Endodermal cell (in vitro differentiated cells): ENCODE data around the gene PALLD. TPM values are rescaled to one million over a fixed set of nuclear protein-coding genes. Genes with fewer than 3 reads are reported as not detected.

Source experiments
- DNase-seq: peaks from one replicate; pipeline ENCODE4 v3.0.0-alpha.2; 2017
- H3K27ac ChIP-seq: 2 replicates; pipeline ENCODE4 v1.5.1; 2013; ENCODE audit warnings: mild to moderate bottlenecking, low read depth, low read length, moderate library complexity
- H3K27me3 ChIP-seq: 2 replicates; pipeline ENCODE4 v1.6.1; 2013; ENCODE audit warnings: mild to moderate bottlenecking, low read length, moderate library complexity; ENCODE audit not compliant: insufficient read depth, control insufficient read depth, poor library complexity, severe bottlenecking
- H3K36me3 ChIP-seq: 2 replicates; pipeline ENCODE4 v1.7.0; 2013; ENCODE audit warnings: mild to moderate bottlenecking, low read length, moderate library complexity; ENCODE audit not compliant: control insufficient read depth, insufficient read depth
- H3K4me1 ChIP-seq: one replicate; pipeline ENCODE4 v1.7.0; 2013; ENCODE audit warnings: low read length; ENCODE audit not compliant: control insufficient read depth, insufficient read depth
- H3K4me3 ChIP-seq: 2 replicates; pipeline ENCODE4 v1.5.1; 2013; ENCODE audit warnings: mild to moderate bottlenecking, low read length, moderate library complexity
- H3K9ac ChIP-seq: 2 replicates; pipeline ENCODE4 v1.6.1; 2013; ENCODE audit warnings: mild to moderate bottlenecking, low read length, moderate library complexity; ENCODE audit not compliant: poor library complexity, severe bottlenecking; ENCODE audit errors: extremely low read depth
- H3K9me3 ChIP-seq: 2 replicates; pipeline ENCODE4 v1.6.1; 2013; ENCODE audit warnings: mild to moderate bottlenecking, low read length, moderate library complexity; ENCODE audit not compliant: control insufficient read depth
- H3K27ac Mint-ChIP-seq: 2 replicates; pipeline ENCODE4 v1.8.0; 2020; ENCODE audit warnings: mixed read lengths
- H3K27me3 Mint-ChIP-seq: 2 replicates; pipeline ENCODE4 v1.8.0; 2021; ENCODE audit warnings: mild to moderate bottlenecking, mixed read lengths; ENCODE audit not compliant: insufficient read depth
- H3K36me3 Mint-ChIP-seq: 2 replicates; pipeline ENCODE4 v1.8.0; 2020; ENCODE audit warnings: low read depth, mixed read lengths
- H3K4me1 Mint-ChIP-seq: 2 replicates; pipeline ENCODE4 v1.8.0; 2020; ENCODE audit warnings: mixed read lengths
- H3K4me3 Mint-ChIP-seq: 2 replicates; pipeline ENCODE4 v1.8.0; 2020; ENCODE audit warnings: mild to moderate bottlenecking, moderate library complexity, mixed read lengths
- H3K9me3 Mint-ChIP-seq: 2 replicates; pipeline ENCODE4 v1.8.0; 2020; ENCODE audit warnings: mild to moderate bottlenecking, mixed read lengths
- WGBS, 2 experiments: methylation state at CpG; one replicate each; pipeline versions ENCODE4 v1.1.5 to v1.1.7; 2013; ENCODE audit warnings: missing lambda C conversion rate in 2 of 2, mixed read lengths in 1 of 2; ENCODE audit not compliant: insufficient coverage in 1 of 2, insufficient read length in 1 of 2; 5-methylcytosine and 5-hydroxymethylcytosine counted together
- total RNA-seq, 2 donors: library from RNA; stranded (reverse); fragmentation: NEBNext Ultra II Directional in 1 of 2; extraction: Animal tissue kit (Norgen Biotek cat#: 25700) in 1 of 2; gene quantifications; 2 replicates in 1 of 2; 3 replicates in 1 of 2; pipeline ENCODE4 v1.2.1, GENCODE V29; 2021
- TF ChIP-seq, protein P1 (sequence below): fragments of 200-600 bp; sonication (generic); conservative IDR thresholded peaks from 2 replicates; pipeline ENCODE4 v1.5.0; 2021; ENCODE audit warnings: antibody characterized with exemption, mild to moderate bottlenecking

PALLD gene
- total RNA-seq, 2 donors from 2014 or later = 51.8 to 86.7 TPM

DNA sequence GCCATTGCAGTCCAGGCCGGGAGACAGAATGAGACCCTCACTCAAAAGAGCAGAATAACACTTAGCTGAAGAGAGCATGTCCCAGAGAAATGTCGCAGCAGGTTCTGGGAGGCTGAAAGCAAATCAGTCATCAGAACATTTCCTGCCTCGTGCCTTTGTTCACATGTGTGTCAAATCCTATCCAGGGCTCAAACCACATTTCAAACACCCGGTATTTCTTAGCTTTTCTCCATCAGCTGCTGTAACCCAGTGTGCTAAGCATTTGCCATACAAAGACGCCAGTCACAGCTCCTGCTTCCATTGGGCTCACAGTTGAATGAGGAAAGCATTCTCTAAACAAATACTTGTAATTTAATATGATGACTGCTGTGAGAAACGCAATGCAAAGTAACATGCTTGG, 6.0 kb downstream of the PALLD start:
- no peaks in the 10 kb centered on the region for H3K9me3 ChIP-seq
- Mint-ChIP-seq H3K27ac (no peak overlapping the region), H3K4me1 (no peaks in the 10 kb centered on the region), H3K9me3 (no peaks in the 10 kb centered on the region), H3K27me3 (no peaks in the 10 kb centered on the region), H3K4me3 (no peak overlapping the region), H3K36me3 (no peaks in the 10 kb centered on the region)
- DNase-seq = no peak
- no peaks in the 10 kb centered on the region for H3K36me3 ChIP-seq
- H3K4me1 ChIP-seq = no peaks in the 10 kb centered on the region
- H3K27me3 ChIP-seq = no peaks in the 10 kb centered on the region
- no peak overlapping the region for H3K4me3 ChIP-seq
- TF ChIP-seq, protein P1, sequence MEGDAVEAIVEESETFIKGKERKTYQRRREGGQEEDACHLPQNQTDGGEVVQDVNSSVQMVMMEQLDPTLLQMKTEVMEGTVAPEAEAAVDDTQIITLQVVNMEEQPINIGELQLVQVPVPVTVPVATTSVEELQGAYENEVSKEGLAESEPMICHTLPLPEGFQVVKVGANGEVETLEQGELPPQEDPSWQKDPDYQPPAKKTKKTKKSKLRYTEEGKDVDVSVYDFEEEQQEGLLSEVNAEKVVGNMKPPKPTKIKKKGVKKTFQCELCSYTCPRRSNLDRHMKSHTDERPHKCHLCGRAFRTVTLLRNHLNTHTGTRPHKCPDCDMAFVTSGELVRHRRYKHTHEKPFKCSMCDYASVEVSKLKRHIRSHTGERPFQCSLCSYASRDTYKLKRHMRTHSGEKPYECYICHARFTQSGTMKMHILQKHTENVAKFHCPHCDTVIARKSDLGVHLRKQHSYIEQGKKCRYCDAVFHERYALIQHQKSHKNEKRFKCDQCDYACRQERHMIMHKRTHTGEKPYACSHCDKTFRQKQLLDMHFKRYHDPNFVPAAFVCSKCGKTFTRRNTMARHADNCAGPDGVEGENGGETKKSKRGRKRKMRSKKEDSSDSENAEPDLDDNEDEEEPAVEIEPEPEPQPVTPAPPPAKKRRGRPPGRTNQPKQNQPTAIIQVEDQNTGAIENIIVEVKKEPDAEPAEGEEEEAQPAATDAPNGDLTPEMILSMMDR = no peak
- H3K9ac ChIP-seq = no peak overlapping the region
- peak overlapping the region; percentile 37 for H3K27ac ChIP-seq
- WGBS, 2 experiments = 75 to 86% methylated on average over 4 to 6 of the region's 6 CpGs

- no peak overlapping the region for H3K27ac Mint-ChIP-seq
- 93 to 94% methylated on average over 5 to 9 of the region's 9 CpGs for WGBS, 2 experiments
- no peak overlapping the region for H3K4me3 Mint-ChIP-seq
- DNase-seq = no peak
- H3K36me3 Mint-ChIP-seq = no peaks in the 10 kb centered on the region
- H3K27me3 Mint-ChIP-seq = no peaks in the 10 kb centered on the region
- H3K9ac ChIP-seq = no peak overlapping the region
- H3K9me3 ChIP-seq = no peaks in the 10 kb centered on the region
- no peaks in the 10 kb centered on the region for H3K9me3 Mint-ChIP-seq
- TF ChIP-seq, protein P1 = no peak
- no peaks in the 10 kb centered on the region for H3K4me1 ChIP-seq
- H3K27me3 ChIP-seq = no peaks in the 10 kb centered on the region
- no peaks in the 10 kb centered on the region for H3K36me3 ChIP-seq
- no peaks in the 10 kb centered on the region for H3K4me1 Mint-ChIP-seq
- no peak overlapping the region for H3K27ac ChIP-seq
- H3K4me3 ChIP-seq = no peak overlapping the region
These were observed 7.0 kb downstream of the PALLD start for GRCh38 chr4:168503652-168504362.

- no peaks in the 10 kb centered on the region for H3K9me3 ChIP-seq
- H3K36me3 ChIP-seq = no peaks in the 10 kb centered on the region
- H3K36me3 Mint-ChIP-seq = no peaks in the 10 kb centered on the region
- no peak overlapping the region for H3K27ac Mint-ChIP-seq
- H3K27ac ChIP-seq = no peak overlapping the region
- H3K4me1 ChIP-seq = no peaks in the 10 kb centered on the region
- DNase-seq = no peak
- H3K27me3 ChIP-seq = no peaks in the 10 kb centered on the region
- TF ChIP-seq, protein P1 = no peak
- H3K4me1 Mint-ChIP-seq = no peaks in the 10 kb centered on the region
- no peaks in the 10 kb centered on the region for H3K27me3 Mint-ChIP-seq
- no peaks in the 10 kb centered on the region for H3K9me3 Mint-ChIP-seq
- WGBS, 2 experiments = 78 to 81% methylated on average over 2 to 3 of the region's 3 CpGs
- H3K9ac ChIP-seq = no peak overlapping the region
- no peak overlapping the region for H3K4me3 Mint-ChIP-seq
- H3K4me3 ChIP-seq = no peak overlapping the region
These were observed 7.7 kb downstream of the PALLD start for GRCh38 chr4:168504526-168504925.
